CD4-positive, alpha-beta T cell (primary cell): ENCODE results near the gene NARS2. TPM values are rescaled to one million over a fixed set of nuclear protein-coding genes. Genes with fewer than 3 reads are reported as not detected.
A peak's percentile ranks its signal among the peaks of the same experiment; 100 is the strongest.

Experiments used
- ATAC-seq: fragments of 200-7000 bp; cut with Tn5 transposase; one replicate; pipeline ENCODE4 v1.10.0; 2022; ENCODE audit warnings: mild to moderate bottlenecking; ENCODE audit not compliant: poor library complexity
- CTCF ChIA-PET: fragments of 350-600 bp; sonication (Branson Sonifier 250); formaldehyde crosslinking; loops from one replicate; lab custom pipeline; 2021; ENCODE audit warnings: antibody characterized with exemption, inconsistent platforms; lab: Charles Lee
- POLR2A ChIA-PET: fragments of 350-600 bp; sonication (Branson Sonifier 250); formaldehyde crosslinking; loops from one replicate; lab custom pipeline; 2021; ENCODE audit warnings: antibody characterized with exemption, inconsistent platforms; lab: Charles Lee
- DNase-seq, 14 experiments: peaks; one replicate each; pipeline ENCODE4 v3.0.0-alpha.2; 2013 to 2020; ENCODE audit warnings: mixed read lengths in 2 of 14
- H3K27ac ChIP-seq, 2 donors: one replicate each; pipeline versions ENCODE4 v1.5.1 to v1.7.0; 2013; ENCODE audit warnings: low read length in 2 of 2, low read depth in 1 of 2, mild to moderate bottlenecking in 1 of 2
- H3K27me3 ChIP-seq, 2 experiments: 1 replicate in 1 of 2; 2 replicates in 1 of 2; pipeline versions ENCODE4 v1.6.1 to v1.7.0; 2013; ENCODE audit warnings: low read length in 2 of 2, control low read depth in 1 of 2, mild to moderate bottlenecking in 1 of 2, moderate library complexity in 1 of 2; ENCODE audit not compliant: insufficient read depth in 2 of 2, control insufficient read depth in 1 of 2
- H3K36me3 ChIP-seq: one replicate; pipeline ENCODE4 v1.6.1; 2013; ENCODE audit warnings: low read length, control low read depth; ENCODE audit not compliant: insufficient read depth
- H3K4me1 ChIP-seq: one replicate; pipeline ENCODE4 v1.6.1; 2013; ENCODE audit warnings: low read length, control low read depth; ENCODE audit not compliant: insufficient read depth
- H3K4me3 ChIP-seq: one replicate; pipeline ENCODE4 v1.5.1; 2013; ENCODE audit warnings: mild to moderate bottlenecking, low read length, moderate library complexity
- H3K9me3 ChIP-seq, 2 experiments: 1 replicate in 1 of 2; 2 replicates in 1 of 2; pipeline versions ENCODE4 v1.6.1 to v1.7.0; 2013; ENCODE audit warnings: low read length in 2 of 2, mild to moderate bottlenecking in 2 of 2, control low read depth in 1 of 2, moderate library complexity in 1 of 2; ENCODE audit not compliant: control insufficient read depth in 1 of 2, insufficient read depth in 1 of 2
- H3K27ac Mint-ChIP-seq: one replicate; pipeline ENCODE4 v1.8.0; 2020; ENCODE audit warnings: mixed read lengths
- H3K27me3 Mint-ChIP-seq: one replicate; pipeline ENCODE4 v1.8.0; 2021; ENCODE audit warnings: mixed read lengths
- H3K36me3 Mint-ChIP-seq: one replicate; pipeline ENCODE4 v1.8.0; 2021; ENCODE audit warnings: low read depth, mixed read lengths
- H3K4me1 Mint-ChIP-seq: one replicate; pipeline ENCODE4 v1.8.0; 2021; ENCODE audit warnings: low read depth, mixed read lengths
- H3K4me3 Mint-ChIP-seq: one replicate; pipeline ENCODE4 v1.8.0; 2020; ENCODE audit warnings: mild to moderate bottlenecking, mixed read lengths
- H3K9me3 Mint-ChIP-seq: one replicate; pipeline ENCODE4 v1.8.0; 2020; ENCODE audit warnings: mixed read lengths
- CTCF ChIP-seq: fragments of 200-600 bp; IDR thresholded peaks from one replicate; pipeline ENCODE4 v1.8.0; 2022; ENCODE audit warnings: antibody characterized with exemption, mild to moderate bottlenecking
- intact Hi-C, 2 experiments: fragments of 100-400 bp; cut with DNase I in 1 of 2; cut with micrococcal nuclease in 1 of 2; formaldehyde crosslinking; loops; one replicate each; pipeline versions ENCODE4 v1.15.1 to v1.9.0; 2023 to 2025; cut with DNase I, micrococcal nuclease
- total RNA-seq, 174 experiments: library from RNA in 2 of 174; stranded (reverse) in 2 of 174; gene quantifications; one replicate each; pipeline ENCODE4 v1.2.3 and lab custom pipeline; 2021 to 2026

NARS2 gene
- total RNA-seq, 2 experiments from 2014 or later, result 8.7 to 9.3 TPM

DNA sequence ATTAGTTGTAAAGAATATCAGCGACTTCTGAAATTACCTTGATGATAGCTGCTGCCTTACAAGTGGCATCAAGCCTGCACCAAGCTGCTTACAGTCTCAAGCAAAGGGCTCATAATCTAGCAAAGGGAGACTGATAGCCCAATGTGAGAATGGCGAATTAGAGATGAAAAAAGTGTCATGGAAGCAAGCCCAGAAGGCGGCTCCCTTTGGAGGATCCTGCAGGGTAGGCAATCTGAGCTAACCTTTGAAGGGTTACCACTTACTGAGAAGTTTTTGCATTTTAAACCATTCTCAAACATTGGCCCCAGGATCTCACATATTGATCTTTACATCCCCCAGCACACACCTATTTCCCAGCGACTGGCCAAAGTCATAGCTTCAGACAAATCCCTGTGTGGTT lies 175.5 kb downstream of the NARS2 start:
- no peaks in the 10 kb centered on the region for H3K36me3 Mint-ChIP-seq
- no peak overlapping the region for H3K27ac Mint-ChIP-seq
- Histone ChIP-seq H3K9me3 (no peaks in the 10 kb centered on the region), H3K4me1 (no peaks in the 10 kb centered on the region), H3K4me3 (no peak overlapping the region), H3K36me3 (no peaks in the 10 kb centered on the region), H3K27me3 (no peaks in the 10 kb centered on the region), H3K27ac (no peak overlapping the region)
- no peaks in the 10 kb centered on the region for H3K4me1 Mint-ChIP-seq
- DNase-seq, result no peak
- no peak overlapping the region for H3K4me3 Mint-ChIP-seq
- ATAC-seq, result no peak
- no peaks in the 10 kb centered on the region for H3K27me3 Mint-ChIP-seq
- ChIA-PET CTCF (interaction anchor here (1.3 kb wide), 1 partner anchor 37 kb away, joined by 3 read pairs; no protein-coding TSS in a partner anchor), POLR2A (no interaction called here)
- H3K9me3 Mint-ChIP-seq, result no peaks in the 10 kb centered on the region
- intact Hi-C loops, result no loop called here
- no peak for TF ChIP-seq CTCF

DNA sequence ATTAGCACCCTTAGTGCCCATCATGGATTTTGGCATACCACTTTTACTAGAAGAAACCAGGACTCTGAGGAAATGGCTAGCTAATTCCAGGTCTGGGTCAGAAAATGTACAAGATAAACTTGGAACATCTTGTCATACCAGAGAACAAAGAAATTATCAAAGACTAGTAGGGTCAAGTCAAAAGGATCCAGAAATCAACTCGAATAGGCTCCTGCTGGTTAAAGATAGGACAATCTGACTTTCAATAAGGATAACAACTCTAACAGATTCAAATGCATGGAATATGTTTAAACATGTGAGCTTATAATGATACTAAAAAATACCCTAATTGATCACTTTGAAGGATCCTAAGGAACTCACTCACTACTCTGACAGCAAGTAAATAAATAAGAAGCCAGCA lies 175.9 kb downstream of the NARS2 start:
- no peaks in the 10 kb centered on the region for H3K27me3 Mint-ChIP-seq
- POLR2A ChIA-PET, result no interaction called here
- no peaks in the 10 kb centered on the region for H3K4me1 ChIP-seq
- DNase-seq, result no peak
- no peak overlapping the region for H3K4me3 ChIP-seq
- H3K4me3 Mint-ChIP-seq, result no peak overlapping the region
- ATAC-seq, result no peak
- no peak overlapping the region for H3K27ac ChIP-seq
- H3K9me3 Mint-ChIP-seq, result no peaks in the 10 kb centered on the region
- no peak overlapping the region for H3K27ac Mint-ChIP-seq
- intact Hi-C loops, result no loop called here
- no peaks in the 10 kb centered on the region for H3K36me3 ChIP-seq
- no peaks in the 10 kb centered on the region for H3K4me1 Mint-ChIP-seq
- no peaks in the 10 kb centered on the region for H3K9me3 ChIP-seq
- no peak for TF ChIP-seq CTCF
- H3K27me3 ChIP-seq, result no peaks in the 10 kb centered on the region
- H3K36me3 Mint-ChIP-seq, result no peaks in the 10 kb centered on the region
- CTCF ChIA-PET, result interaction anchor here (1.3 kb wide), 1 partner anchor 37 kb away, joined by 3 read pairs; no protein-coding TSS in a partner anchor

DNA sequence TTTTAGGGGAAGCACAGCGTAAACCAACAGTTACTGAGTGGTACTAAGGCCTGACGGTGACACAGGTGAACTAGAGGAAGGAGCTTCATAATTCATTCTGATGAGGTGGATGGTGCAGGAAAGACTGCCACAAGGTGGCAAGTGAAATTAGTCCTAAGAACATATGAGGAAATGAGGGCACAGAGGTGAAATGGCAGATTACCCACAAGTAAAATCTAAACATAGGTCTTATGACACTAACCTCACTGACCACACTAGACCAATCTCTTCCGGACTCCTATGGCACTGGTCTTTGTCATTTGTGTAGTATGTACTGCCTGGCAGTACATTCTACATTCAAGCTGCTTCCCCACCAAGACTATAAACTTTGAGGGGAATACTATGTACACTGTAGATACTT lies 177.3 kb downstream of the NARS2 start:
- Histone ChIP-seq H3K4me3 (no peak overlapping the region), H3K27me3 (no peaks in the 10 kb centered on the region), H3K4me1 (no peaks in the 10 kb centered on the region), H3K36me3 (no peaks in the 10 kb centered on the region), H3K27ac (no peak overlapping the region), H3K9me3 (no peaks in the 10 kb centered on the region)
- peak in 3 of 14 experiments; percentile 15 to 25 (median 22) for DNase-seq
- intact Hi-C loops, result no loop called here
- H3K4me3 Mint-ChIP-seq, result no peak overlapping the region
- TF ChIP-seq CTCF, result no peak
- H3K4me1 Mint-ChIP-seq, result no peaks in the 10 kb centered on the region
- no peak overlapping the region for H3K27ac Mint-ChIP-seq
- CTCF ChIA-PET, result interaction anchor here (1.1 kb wide), 1 partner anchor 248 kb away, joined by 3 read pairs; no protein-coding TSS in a partner anchor
- no peaks in the 10 kb centered on the region for H3K27me3 Mint-ChIP-seq
- no peaks in the 10 kb centered on the region for H3K9me3 Mint-ChIP-seq
- no peaks in the 10 kb centered on the region for H3K36me3 Mint-ChIP-seq
- POLR2A ChIA-PET, result no interaction called here
- peak; percentile 24 for ATAC-seq
